ENCODE data around the gene LEFTY1. TPM values are rescaled to one million over a fixed set of nuclear protein-coding genes. Genes with fewer than 3 reads are reported as not detected.

Gene LEFTY1
- total RNA-seq, 1 experiment from 2014 or later = 0.64 TPM

DNA sequence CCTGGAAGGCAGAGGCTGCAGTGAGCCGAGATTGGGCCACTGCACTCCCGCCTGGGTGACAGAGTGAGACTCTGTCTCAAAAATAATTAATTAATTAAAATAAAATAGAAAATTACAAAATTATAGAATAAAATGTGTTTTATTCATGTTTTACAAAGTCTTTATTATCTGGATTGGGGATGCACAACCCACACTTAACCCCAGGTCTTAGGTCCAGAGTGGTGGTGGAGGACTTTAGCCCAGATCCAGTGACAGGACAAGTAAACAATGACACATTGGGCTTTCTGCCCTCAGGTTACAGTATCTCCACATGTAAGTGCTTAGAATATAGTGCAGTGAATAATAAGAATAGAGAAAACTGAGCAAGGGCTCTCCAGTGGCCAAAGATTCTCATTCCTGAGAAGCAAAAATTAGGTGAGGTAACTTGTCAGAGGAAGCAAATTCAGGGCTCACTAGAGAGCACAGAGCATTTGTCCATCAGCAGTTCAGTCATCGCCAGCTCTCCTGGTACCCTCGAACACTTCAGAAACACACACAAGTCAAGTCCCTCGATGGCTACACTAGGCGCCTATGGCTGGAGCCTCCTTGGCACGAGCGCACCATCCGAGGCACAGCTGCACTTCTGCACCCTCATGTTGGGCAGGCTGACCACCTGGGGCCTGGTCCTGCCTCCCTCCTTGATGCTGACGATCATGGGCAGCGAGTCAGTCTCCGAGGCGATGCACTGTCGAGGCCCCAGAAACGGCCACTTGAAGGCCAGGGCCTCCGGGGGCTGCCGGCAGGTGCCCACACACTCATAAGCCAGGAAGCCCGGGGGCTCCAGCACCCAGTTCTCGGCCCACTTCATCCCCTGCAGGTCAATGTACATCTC lies 2.6 kb downstream of the LEFTY1 start:
- intact Hi-C loops (cut with micrococcal nuclease) = loop anchor here (10.0 kb wide), 1 partner anchor 112 kb away; the partner anchor contains the start of gene SRP9
- Histone ChIP-seq H3K4me2 (ENCODE audit: low read length) (no peak overlapping the region), H3K27me3 (ENCODE audit: insufficient read depth, low read length) (no peaks in the 10 kb centered on the region), H3K36me3 (ENCODE audit: control insufficient read depth in 1 of 2, insufficient read depth in 2 of 2, low read length in 2 of 2) (no peaks in the 10 kb centered on the region), H3K9ac (ENCODE audit: low read length) (no peak overlapping the region), H3K27ac (ENCODE audit: low read depth, low read length) (no peak overlapping the region), H4K20me1 (ENCODE audit: insufficient read depth) (no peaks in the 10 kb centered on the region), H3K79me2 (ENCODE audit: insufficient read depth, low read length) (no peaks in the 10 kb centered on the region; the same call in 1 of the 2 replicates), H2AFZ (ENCODE audit: low read depth, low read length, poor library complexity, severe bottlenecking) (no peak overlapping the region), H3K9me2 (ENCODE audit: insufficient read depth) (no peaks in the 10 kb centered on the region), H3K4me3 (replicated peaks in 1 of 2; ENCODE audit: low read depth in 1 of 2, low read length in 2 of 2) (no peak overlapping the region), H3K4me1 (ENCODE audit: control insufficient read depth in 1 of 2, insufficient read depth in 2 of 2, low read length in 2 of 2) (peaks cover 10 to 31% of the 10 kb centered on the region in 2 experiments; a peak in 3 of 4 replicates), H3K9me3 (ENCODE audit: control insufficient read depth in 1 of 2, insufficient read depth in 1 of 2, low read depth in 1 of 2, low read length in 2 of 2) (no peaks in the 10 kb centered on the region)
- DNase-seq (ENCODE audit: low read depth, low spot score) = no peak
- ChIA-PET CTCF (interaction anchor here (1.6 kb wide), 1 partner anchor 25 kb away, joined by 5 read pairs; no protein-coding TSS in a partner anchor), RAD21 (ENCODE audit: low non-redundant PET in 1 of 2, low total read pairs in 2 of 2, uncharacterized antibody in 2 of 2, unreplicated experiment in 2 of 2) (interaction anchor here in 1 of 2 experiments (0.5 kb wide), 1 partner anchor 431 kb away, joined by 3 read pairs; no protein-coding TSS in a partner anchor), POLR2A (interaction anchor here (0.9 kb wide), 1 partner anchor 11 kb away, joined by 3 read pairs; no protein-coding TSS in a partner anchor)
- TF ChIP-seq JUND (IDR thresholded peaks at IDR 0.05) (no peak), EZH2 (IDR thresholded peaks at IDR 0.05) (no peak), CBX3 (IDR thresholded peaks at IDR 0.05; ENCODE audit: low read depth) (no peak), POLR2A (IDR thresholded peaks at IDR 0.05; ENCODE audit: borderline replicate concordance, extremely low read depth, insufficient read depth, insufficient read length) (no peak), EGR1 (IDR thresholded peaks at IDR 0.05; ENCODE audit: low read depth) (no peak), TCF7L2 (IDR thresholded peaks at IDR 0.05; ENCODE audit: borderline replicate concordance, extremely low read depth, insufficient read depth, insufficient read length) (no peak), SRF (IDR thresholded peaks at IDR 0.05; ENCODE audit: low read depth) (no peak), ELF1 (IDR thresholded peaks at IDR 0.05; ENCODE audit: borderline replicate concordance, low read depth) (no peak), SIN3A (IDR thresholded peaks at IDR 0.05; ENCODE audit: low read depth) (no peak), POLR2AphosphoS5 (IDR thresholded peaks at IDR 0.05; ENCODE audit: low read depth, low read length) (no peak), SP1 (IDR thresholded peaks at IDR 0.05; ENCODE audit: low read depth) (no peak), CEBPB (IDR thresholded peaks at IDR 0.05; ENCODE audit: low read depth) (no peak), ZFX (IDR thresholded peaks at IDR 0.05) (no peak), ZNF274 (IDR thresholded peaks at IDR 0.05; ENCODE audit: low read depth, low read length) (no peak), FOSL1 (IDR thresholded peaks at IDR 0.05; ENCODE audit: low read depth) (no peak)
- TF ChIP-seq, protein P1, sequence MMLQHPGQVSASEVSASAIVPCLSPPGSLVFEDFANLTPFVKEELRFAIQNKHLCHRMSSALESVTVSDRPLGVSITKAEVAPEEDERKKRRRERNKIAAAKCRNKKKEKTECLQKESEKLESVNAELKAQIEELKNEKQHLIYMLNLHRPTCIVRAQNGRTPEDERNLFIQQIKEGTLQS (IDR thresholded peaks at IDR 0.05) = no peak
- TF ChIP-seq, protein P2, sequence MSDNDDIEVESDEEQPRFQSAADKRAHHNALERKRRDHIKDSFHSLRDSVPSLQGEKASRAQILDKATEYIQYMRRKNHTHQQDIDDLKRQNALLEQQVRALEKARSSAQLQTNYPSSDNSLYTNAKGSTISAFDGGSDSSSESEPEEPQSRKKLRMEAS (IDR thresholded peaks at IDR 0.05) = no peak
- TF ChIP-seq, protein P3, sequence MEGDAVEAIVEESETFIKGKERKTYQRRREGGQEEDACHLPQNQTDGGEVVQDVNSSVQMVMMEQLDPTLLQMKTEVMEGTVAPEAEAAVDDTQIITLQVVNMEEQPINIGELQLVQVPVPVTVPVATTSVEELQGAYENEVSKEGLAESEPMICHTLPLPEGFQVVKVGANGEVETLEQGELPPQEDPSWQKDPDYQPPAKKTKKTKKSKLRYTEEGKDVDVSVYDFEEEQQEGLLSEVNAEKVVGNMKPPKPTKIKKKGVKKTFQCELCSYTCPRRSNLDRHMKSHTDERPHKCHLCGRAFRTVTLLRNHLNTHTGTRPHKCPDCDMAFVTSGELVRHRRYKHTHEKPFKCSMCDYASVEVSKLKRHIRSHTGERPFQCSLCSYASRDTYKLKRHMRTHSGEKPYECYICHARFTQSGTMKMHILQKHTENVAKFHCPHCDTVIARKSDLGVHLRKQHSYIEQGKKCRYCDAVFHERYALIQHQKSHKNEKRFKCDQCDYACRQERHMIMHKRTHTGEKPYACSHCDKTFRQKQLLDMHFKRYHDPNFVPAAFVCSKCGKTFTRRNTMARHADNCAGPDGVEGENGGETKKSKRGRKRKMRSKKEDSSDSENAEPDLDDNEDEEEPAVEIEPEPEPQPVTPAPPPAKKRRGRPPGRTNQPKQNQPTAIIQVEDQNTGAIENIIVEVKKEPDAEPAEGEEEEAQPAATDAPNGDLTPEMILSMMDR (IDR thresholded peaks at IDR 0.05 in 2 of 3, conservative IDR thresholded peaks at IDR 0.05 in 1 of 3; ENCODE audit: borderline replicate concordance in 1 of 3, insufficient read depth in 1 of 3, low read depth in 2 of 3, low read length in 2 of 3) = no peak
- BruUV-seq (replicated peaks) = no TSS peak
- no peak for ATAC-seq

All from HCT116 (cell line).